Stimulated activated naive B cell treated with anti-CD40 and anti-IgM and Interleukin-4, amounts not matched to agents 10 μg/mL and 1 μg/mL and 100 μg/mL, for 72 hours (primary cell): ENCODE measurements around the gene HOXD8.

Experiments used
- ATAC-seq, 2 donors: fragments of 150-1000 bp; cut with Tn5 transposase; replicated peaks; 2 replicates each; pipeline ENCODE4 v1.10.0; 2021; ENCODE audit warnings: moderate library complexity in 1 of 2
- DNase-seq: peaks from one replicate; pipeline ENCODE4 v3.0.0; 2021
- H3K27ac Mint-ChIP-seq: one replicate; pipeline ENCODE4 v1.8.0; 2022; ENCODE audit warnings: mild to moderate bottlenecking, mixed read lengths
- H3K27me3 Mint-ChIP-seq, 2 donors: one replicate each; pipeline ENCODE4 v1.8.0; 2022; ENCODE audit warnings: mixed read lengths in 2 of 2
- H3K36me3 Mint-ChIP-seq, 2 donors: one replicate each; pipeline ENCODE4 v1.8.0; 2022; ENCODE audit warnings: mixed read lengths in 2 of 2, mild to moderate bottlenecking in 1 of 2
- H3K4me1 Mint-ChIP-seq, 2 donors: one replicate each; pipeline ENCODE4 v1.8.0; 2022; ENCODE audit warnings: mixed read lengths in 2 of 2, mild to moderate bottlenecking in 1 of 2
- H3K4me3 Mint-ChIP-seq, 2 donors: one replicate each; pipeline ENCODE4 v1.8.0; 2022; ENCODE audit warnings: mild to moderate bottlenecking in 2 of 2, mixed read lengths in 2 of 2, moderate library complexity in 1 of 2
- H3K9me3 Mint-ChIP-seq, 2 donors: one replicate each; pipeline ENCODE4 v1.8.0; 2022; ENCODE audit warnings: mixed read lengths in 2 of 2, mild to moderate bottlenecking in 1 of 2

HOXD8 gene

DNA sequence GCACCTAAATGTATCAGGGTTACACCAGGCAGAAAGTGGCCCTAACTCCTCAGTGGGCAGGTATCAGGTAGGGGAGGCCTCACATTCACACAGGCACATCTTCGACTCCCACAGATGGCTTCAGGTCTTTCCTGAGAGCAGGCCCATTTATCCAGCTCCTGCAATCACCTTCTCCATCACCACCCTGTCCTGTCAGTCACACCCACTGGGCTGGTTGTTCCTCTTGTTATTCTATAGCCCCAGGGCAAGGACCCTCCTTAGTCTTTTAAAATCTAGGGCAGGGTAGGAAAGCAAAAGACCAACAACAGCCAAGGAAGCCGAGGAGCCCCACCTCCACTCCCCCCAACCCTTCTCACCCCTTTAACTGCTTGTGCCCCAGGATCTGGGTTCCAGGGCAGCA lies 12.8 kb downstream of the HOXD8 start:
- Mint-ChIP-seq H3K36me3 (peaks cover 3 to 4% of the 10 kb centered on the region in 2 donors), H3K27me3 (peaks cover 64 to 94% of the 10 kb centered on the region in 2 donors), H3K27ac (no peak overlapping the region), H3K4me1 (peaks cover 8 to 13% of the 10 kb centered on the region in 2 donors), H3K4me3 (no peak overlapping the region), H3K9me3 (peaks cover 0 to 4% of the 10 kb centered on the region in 2 donors)
- DNase-seq = no peak
- ATAC-seq = no peak

DNA sequence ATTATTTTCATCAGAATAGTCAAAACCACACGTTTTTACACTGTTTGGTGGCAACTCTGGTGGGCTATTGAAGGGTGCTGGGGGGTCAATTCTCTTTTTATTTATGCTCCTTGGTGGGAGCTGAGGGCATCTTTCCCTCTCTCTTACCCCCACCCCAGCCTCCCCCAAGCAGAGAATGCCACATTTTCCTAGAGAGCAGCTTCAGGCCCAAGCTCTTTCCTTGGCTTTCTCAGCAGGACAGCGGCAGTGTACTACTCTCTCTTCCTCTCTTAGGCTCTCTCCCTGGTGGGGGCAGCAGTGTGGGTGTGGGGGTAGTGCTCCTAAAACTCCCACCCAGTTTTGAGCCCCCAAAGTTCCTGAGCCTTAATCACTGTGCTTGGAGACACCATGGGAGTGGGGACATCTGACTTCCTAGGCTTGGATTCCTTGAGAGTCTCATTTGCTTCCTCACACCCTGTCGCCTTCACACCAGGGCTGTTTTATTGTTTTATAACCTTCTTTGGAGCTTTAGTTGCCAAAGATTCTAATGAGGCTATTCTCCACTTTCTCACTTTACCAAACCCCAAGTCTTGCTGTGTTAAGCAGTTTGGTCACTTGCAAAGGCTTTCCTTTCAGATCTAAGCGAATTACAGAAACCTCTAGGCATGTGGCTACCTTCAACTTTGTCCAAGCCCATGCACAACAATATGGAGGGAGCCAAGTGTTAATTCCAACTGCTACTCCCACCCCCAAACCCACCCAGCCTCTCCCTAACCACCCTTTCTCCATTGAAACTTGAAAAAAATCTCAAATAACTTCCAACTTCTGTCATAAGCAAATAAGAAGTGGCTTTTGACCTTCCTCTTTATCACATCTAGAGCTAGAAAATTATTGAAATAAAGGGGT lies 15.8 kb downstream of the HOXD8 start:
- Mint-ChIP-seq H3K27ac (no peak overlapping the region), H3K36me3 (peaks cover 0 to 1% of the 10 kb centered on the region in 2 donors), H3K27me3 (peaks cover 71 to 96% of the 10 kb centered on the region in 2 donors), H3K4me3 (no peak overlapping the region), H3K4me1 (peaks cover 6 to 11% of the 10 kb centered on the region in 2 donors), H3K9me3 (no peaks in the 10 kb centered on the region)
- DNase-seq (no peak), ATAC-seq (no peak)

DNA sequence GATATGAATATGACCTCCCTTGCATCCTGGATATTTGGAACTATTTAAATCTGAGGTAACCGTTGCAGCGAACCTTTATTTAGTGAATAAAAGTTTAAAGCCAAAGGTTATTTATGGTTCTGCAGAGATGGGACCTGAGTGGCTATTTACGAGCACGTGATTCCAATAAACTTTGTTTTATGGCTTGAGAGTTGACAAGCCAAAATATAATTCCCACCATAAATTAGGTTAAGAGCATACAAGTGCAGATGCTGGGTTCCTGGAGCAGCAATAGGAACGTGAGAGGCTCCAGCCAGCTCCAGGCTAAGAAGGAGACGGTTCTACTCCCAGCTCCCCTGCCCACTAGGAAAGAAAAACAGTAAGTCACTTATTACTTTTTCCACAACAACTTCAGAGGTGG lies 16.6 kb downstream of the HOXD8 start:
- no peaks in the 10 kb centered on the region for H3K9me3 Mint-ChIP-seq
- H3K4me3 Mint-ChIP-seq = no peak overlapping the region
- no peak for DNase-seq
- peaks cover 0 to 4% of the 10 kb centered on the region in 2 donors for H3K36me3 Mint-ChIP-seq
- H3K27me3 Mint-ChIP-seq = peaks cover 74 to 98% of the 10 kb centered on the region in 2 donors
- peaks cover 4 to 10% of the 10 kb centered on the region in 2 donors for H3K4me1 Mint-ChIP-seq
- no peak for ATAC-seq
- no peak overlapping the region for H3K27ac Mint-ChIP-seq

DNA sequence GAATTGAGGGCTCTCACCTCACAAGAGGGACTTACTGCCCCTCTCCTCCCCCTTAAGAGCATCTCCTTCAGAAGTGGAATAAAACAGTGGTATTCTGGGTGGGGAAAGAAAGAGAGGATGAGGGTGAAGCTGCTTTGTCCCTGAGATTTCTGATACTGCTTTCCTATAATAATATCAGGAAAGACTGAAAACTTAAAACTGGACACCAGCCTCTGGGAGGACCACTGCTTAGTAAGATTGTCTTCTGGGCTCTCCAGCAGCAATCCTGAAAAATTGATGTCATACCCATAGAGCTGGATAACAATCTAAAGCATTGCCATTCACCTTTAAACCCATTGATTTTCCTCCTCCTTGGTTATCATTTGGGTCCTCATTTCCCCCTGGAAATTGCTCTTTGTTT lies 17.1 kb downstream of the HOXD8 start:
- Mint-ChIP-seq H3K27me3 (peaks cover 73 to 98% of the 10 kb centered on the region in 2 donors), H3K27ac (no peak overlapping the region), H3K36me3 (peaks cover 0 to 4% of the 10 kb centered on the region in 2 donors), H3K9me3 (no peaks in the 10 kb centered on the region), H3K4me1 (peaks cover 3 to 11% of the 10 kb centered on the region in 2 donors), H3K4me3 (no peak overlapping the region)
- no peak for ATAC-seq
- no peak for DNase-seq

DNA sequence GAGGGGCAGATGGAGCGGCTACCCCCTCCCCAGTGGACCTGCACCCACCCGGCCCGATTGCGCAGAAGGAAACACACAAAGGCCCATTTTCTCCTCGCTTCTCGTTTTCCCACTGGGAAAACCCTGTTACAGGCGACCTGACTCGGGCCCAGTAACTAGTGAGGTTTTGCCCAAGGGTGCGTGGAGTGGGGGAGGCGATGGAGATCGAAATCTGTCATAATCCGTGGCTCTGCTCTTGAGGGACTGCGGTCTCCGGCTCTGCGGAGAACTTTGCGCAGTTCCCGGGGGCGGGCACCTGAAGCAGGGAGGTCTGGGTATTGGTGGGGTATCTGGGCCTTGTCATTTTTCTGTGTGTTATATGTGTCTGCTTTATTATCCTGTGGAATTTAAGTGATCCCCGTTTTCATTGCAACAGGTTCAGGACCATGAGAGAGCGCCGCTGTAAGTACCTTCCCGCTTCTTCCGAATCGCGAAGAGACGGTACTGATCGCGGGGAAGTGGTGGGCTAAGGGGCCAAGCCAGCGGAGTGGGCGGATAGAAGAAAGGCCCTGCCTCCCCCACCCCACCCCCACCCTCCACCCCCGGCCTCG lies 17.8 kb downstream of the HOXD8 start:
- H3K9me3 Mint-ChIP-seq = no peaks in the 10 kb centered on the region
- DNase-seq (no peak), ATAC-seq (no peak)
- H3K27me3 Mint-ChIP-seq = peaks cover 73 to 98% of the 10 kb centered on the region in 2 donors
- H3K36me3 Mint-ChIP-seq = peaks cover 0 to 4% of the 10 kb centered on the region in 2 donors
- H3K4me3 Mint-ChIP-seq = no peak overlapping the region
- peaks cover 3 to 11% of the 10 kb centered on the region in 2 donors for H3K4me1 Mint-ChIP-seq
- no peak overlapping the region for H3K27ac Mint-ChIP-seq

DNA sequence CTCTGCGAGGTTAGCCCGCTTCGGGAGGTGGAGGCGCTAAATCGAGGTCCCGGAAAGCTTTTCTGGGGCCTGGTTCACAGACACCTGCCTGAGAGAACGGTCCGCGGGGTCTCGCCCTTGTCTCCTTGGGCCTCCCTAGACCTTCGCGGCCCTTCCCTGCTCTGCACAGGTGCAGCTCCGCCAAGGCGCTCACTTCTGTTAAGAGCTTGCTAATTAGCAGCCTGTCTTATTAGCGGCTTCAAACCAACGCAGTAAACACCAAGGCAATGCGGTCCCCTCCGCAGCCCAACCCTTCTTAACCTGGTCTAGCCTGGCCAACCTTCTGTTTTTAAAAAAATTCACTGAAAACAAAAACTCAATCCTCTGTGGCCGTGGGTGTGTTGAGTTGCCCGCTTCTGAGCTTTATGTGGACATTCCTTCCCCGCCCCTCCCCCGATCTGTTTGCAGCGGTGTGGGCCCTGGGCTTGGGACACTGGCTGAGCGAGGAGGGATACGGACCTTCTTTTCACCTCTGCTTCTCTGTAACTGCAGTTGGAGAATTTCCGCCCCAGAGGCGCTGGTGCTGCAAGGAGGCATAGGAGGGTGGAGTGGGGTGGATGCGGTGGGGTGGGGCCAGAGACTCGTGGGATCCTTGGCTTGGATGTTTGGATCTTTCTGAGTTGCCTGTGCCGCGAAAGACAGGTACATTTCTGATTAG lies 18.4 kb downstream of the HOXD8 start:
- Mint-ChIP-seq H3K27me3 (peaks cover 76 to 98% of the 10 kb centered on the region in 2 donors), H3K36me3 (peaks cover 0 to 4% of the 10 kb centered on the region in 2 donors), H3K4me1 (peaks cover 3 to 11% of the 10 kb centered on the region in 2 donors), H3K4me3 (no peak overlapping the region), H3K27ac (no peak overlapping the region), H3K9me3 (no peaks in the 10 kb centered on the region)
- DNase-seq (no peak), ATAC-seq (no peak)

DNA sequence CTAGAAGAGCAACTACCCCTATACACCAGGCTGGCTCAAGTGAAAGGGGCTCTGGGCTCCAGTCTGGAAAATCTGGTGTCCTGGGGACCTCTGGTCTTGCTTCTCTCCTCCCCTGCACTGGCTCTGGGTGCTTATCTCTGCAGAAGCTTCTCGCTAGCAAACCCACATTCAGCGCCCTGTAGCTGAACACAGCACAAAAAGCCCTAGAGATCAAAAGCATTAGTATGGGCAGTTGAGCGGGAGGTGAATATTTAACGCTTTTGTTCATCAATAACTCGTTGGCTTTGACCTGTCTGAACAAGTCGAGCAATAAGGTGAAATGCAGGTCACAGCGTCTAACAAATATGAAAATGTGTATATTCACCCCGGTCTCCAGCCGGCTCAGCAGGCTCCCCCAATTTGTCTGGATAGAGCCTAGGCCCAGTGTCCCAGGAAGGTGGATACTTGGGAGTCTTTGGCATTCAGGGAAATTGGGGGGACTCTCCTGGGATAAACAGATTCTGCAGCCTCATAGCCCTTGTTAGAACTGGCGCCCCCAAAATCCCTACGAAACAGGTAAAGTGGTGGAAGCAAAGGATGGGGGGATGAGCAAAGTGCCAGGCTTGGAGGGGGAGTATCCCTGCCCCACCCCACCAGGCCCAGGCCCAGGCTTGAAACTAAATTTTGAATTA lies 19.4 kb downstream of the HOXD8 start:
- Mint-ChIP-seq H3K36me3 (peaks cover 0 to 4% of the 10 kb centered on the region in 2 donors), H3K27me3 (peaks cover 70 to 96% of the 10 kb centered on the region in 2 donors), H3K9me3 (no peaks in the 10 kb centered on the region), H3K4me1 (peaks cover 3 to 11% of the 10 kb centered on the region in 2 donors), H3K4me3 (no peak overlapping the region), H3K27ac (no peak overlapping the region)
- ATAC-seq (no peak), DNase-seq (no peak)

DNA sequence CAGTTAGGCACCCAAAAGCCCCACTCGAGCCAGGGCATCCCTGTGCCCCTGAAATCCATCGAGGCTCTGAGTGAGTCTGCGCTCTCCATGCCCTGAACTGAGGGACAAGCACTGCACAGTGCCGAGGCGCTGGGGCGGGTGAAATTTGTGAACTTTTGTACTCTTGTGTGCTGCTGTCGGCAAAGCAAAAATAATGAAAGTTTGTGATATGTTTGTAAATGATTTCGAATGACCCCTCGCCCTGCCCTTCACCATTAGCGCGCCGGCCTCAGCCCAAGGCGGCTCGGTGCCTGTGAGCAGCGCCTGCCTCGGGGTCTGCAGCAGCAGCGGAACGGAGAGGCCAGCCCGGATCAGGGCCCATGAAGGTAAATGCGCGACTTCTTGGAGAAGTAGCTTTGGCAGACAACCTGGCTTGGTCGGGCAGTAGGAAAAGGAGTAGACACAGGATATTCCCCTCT lies 20.0 kb downstream of the HOXD8 start:
- peaks cover 72 to 98% of the 10 kb centered on the region in 2 donors for H3K27me3 Mint-ChIP-seq
- no peak overlapping the region for H3K27ac Mint-ChIP-seq
- no peak overlapping the region for H3K4me3 Mint-ChIP-seq
- ATAC-seq = no peak
- H3K4me1 Mint-ChIP-seq = peaks cover 3 to 11% of the 10 kb centered on the region in 2 donors
- H3K36me3 Mint-ChIP-seq = peaks cover 0 to 4% of the 10 kb centered on the region in 2 donors
- H3K9me3 Mint-ChIP-seq = no peaks in the 10 kb centered on the region
- no peak for DNase-seq

DNA sequence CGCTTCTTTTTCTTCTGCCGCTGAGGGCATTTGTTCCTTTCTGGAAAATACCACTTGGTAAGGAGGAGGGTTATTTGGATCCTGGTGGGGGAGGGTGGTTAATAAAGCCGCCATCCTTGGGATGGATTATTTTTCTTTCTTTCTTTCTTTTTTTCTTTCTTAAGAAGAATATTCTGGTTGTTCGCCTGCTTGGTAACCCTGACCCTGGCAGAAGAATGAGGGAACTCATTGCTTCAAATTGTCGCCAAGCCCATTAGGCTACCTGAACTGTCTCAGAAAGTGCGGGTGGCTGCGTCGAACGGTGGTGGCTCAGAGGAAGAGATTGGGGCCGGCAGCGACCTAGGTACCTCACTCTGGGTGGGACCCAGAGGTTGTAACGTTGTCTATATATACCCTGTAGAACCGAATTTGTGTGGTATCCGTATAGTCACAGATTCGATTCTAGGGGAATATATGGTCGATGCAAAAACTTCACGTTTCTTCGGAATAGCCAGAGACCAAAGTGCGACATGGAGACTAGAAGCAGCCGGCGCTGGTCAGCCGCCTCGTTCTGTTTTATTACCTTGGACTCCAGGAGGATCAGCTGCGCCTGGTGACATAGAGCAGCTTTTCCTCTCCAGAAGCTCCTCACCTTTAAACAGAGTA lies 20.6 kb downstream of the HOXD8 start:
- no peak overlapping the region for H3K27ac Mint-ChIP-seq
- no peaks in the 10 kb centered on the region for H3K9me3 Mint-ChIP-seq
- DNase-seq (no peak), ATAC-seq (no peak)
- peaks cover 0 to 4% of the 10 kb centered on the region in 2 donors for H3K36me3 Mint-ChIP-seq
- peaks cover 75 to 98% of the 10 kb centered on the region in 2 donors for H3K27me3 Mint-ChIP-seq
- peaks cover 3 to 11% of the 10 kb centered on the region in 2 donors for H3K4me1 Mint-ChIP-seq
- H3K4me3 Mint-ChIP-seq = no peak overlapping the region

DNA sequence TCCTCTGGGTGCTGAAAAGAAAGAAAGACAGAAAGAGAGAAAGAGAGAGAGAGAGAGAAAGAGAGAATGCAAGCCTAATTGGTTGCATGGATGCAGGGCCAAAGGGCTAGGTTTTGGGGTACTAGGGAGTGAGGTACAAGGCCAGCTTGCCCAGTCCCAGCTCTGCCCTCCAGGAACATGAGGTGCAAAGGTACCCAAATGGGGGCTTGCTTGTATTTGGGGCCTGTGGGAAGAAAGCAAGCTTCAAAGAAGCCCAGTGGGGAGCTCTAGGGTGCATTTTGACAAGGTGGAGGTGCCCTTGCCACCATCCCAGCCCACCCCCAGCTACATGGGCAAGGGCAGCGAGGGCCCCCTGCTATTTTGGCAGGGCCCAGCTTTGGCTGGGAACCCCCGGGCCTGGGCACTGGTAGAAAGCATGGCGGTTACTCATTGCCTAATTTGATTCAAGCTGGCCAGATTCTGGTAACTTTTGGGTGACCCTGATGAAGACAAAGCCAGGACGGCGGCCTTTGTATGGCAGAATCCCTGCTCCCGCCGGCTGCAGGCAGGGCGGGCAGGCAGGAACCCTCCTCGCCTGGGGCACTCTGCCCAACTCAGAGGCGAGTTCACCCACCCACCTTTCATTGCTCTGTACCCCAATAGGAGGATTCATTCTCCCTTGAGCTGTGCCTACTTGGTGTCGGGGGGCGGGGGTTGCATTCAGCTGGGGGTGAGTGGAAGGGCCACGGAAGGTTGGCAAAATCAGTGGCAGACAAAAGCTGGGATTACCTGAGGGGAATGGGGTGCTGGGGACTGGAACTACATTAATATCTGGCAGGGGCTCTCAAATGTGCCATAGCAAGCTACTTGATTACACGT lies 21.3 kb downstream of the HOXD8 start:
- Mint-ChIP-seq H3K27me3 (peaks cover 75 to 98% of the 10 kb centered on the region in 2 donors), H3K36me3 (peaks cover 0 to 4% of the 10 kb centered on the region in 2 donors), H3K4me1 (peaks cover 3 to 11% of the 10 kb centered on the region in 2 donors), H3K9me3 (no peaks in the 10 kb centered on the region), H3K27ac (no peak overlapping the region), H3K4me3 (no peak overlapping the region)
- DNase-seq = no peak
- no peak for ATAC-seq

DNA sequence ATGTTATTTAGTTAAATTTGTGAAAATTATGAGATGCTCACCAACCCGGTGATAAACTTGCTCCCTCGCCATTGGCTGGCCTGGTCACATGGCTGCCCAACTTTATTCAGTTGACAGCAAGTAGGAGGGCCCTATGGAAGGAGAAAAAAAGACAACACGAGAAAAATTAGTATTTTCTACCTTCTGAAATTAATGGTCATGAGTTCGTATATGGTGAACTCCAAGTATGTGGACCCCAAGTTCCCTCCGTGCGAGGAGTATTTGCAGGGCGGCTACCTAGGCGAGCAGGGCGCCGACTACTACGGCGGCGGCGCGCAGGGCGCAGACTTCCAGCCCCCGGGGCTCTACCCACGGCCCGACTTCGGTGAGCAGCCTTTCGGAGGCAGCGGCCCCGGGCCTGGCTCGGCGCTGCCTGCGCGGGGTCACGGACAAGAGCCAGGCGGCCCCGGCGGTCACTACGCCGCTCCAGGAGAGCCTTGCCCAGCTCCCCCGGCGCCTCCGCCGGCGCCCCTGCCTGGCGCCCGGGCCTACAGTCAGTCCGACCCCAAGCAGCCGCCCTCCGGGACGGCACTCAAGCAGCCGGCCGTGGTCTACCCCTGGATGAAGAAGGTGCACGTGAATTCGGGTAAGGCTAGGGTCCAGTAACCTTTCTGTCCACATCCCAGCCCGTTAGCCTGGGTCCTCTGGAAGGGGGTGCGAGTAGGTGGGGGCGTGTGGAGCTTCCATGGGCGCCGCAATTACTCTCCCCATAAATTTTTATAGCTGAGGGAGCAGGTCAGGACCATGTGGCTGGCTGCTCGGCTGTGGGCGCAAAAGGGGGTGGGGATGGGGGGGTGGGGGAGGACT lies 22.2 kb downstream of the HOXD8 start, which contains the start of gene HOXD4:
Gene HOXD4, plus strand, starts transcription at position 109 of the 846 bp plus-strand sequence. Its CDS starts 84 bp downstream, at position 193.
- Mint-ChIP-seq H3K9me3 (no peaks in the 10 kb centered on the region), H3K27ac (no peak within 1 kb of the TSS), H3K4me1 (peaks cover 3 to 11% of the 10 kb centered on the region in 2 donors), H3K36me3 (peaks cover 0 to 4% of the 10 kb centered on the region in 2 donors), H3K4me3 (no peak within 1 kb of the TSS), H3K27me3 (peaks cover 71 to 98% of the 10 kb centered on the region in 2 donors)
- DNase-seq (no peak), ATAC-seq (no peak)
